ENCODE results near the gene ALS2CL. TPM values are rescaled to one million over a fixed set of nuclear protein-coding genes. Genes with fewer than 3 reads are reported as not detected.
A peak's percentile ranks its signal among the peaks of the same experiment; 100 is the strongest.

Gene ALS2CL
- total RNA-seq, 1 experiment from 2014 or later = 39.6 TPM

DNA sequence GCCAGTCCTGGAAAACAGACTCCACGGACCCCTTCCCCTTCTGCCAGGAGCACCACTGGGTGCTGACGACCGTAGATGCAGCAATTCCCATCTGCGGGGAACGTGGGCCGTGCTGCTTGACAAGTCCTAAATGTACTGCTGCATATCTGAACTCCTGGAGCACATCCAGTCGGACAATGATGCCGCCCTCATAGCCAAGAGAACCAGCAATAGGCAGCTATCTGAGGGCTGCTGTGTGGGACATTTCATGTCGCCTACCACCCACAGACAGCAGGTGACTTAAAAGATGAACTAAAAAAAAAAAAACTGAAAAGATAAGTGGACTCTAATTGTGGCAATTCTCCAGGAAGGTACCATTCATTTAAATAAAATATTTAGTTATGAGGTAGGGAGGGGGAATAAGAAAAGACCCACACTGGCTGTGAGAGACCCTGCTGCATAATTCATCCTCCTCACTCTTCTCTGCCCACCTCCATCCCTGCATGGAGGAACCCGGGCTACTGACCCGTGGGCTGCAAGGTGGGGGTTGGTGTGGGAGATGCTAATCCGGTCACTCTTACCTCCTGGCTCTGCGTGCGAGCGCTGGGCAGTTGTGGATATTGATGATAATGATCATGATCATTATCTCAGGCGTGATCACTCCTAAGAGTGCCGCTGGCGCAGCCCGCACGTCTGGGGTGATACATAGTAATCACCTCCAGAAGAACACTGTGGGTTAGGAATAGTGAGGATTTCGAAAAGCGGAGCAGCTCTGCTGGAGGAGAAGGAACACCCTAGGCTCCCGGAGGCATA, 28.3 kb downstream of the ALS2CL start:
- Mint-ChIP-seq H3K4me1 (ENCODE audit: low read depth, unreplicated experiment) (no peaks in the 10 kb centered on the region), H3K4me3 (ENCODE audit: low read depth, unreplicated experiment) (no peak overlapping the region), H3K36me3 (ENCODE audit: insufficient read depth, unreplicated experiment) (peaks cover 11% of the 10 kb centered on the region), H3K27me3 (ENCODE audit: unreplicated experiment) (peaks cover 41% of the 10 kb centered on the region), H3K27ac (ENCODE audit: unreplicated experiment) (no peak overlapping the region), H3K9me3 (ENCODE audit: low read depth, unreplicated experiment) (no peaks in the 10 kb centered on the region)
- BruUV-seq (replicated peaks) = no TSS peak
- intact Hi-C loops (cut with micrococcal nuclease; ENCODE audit: unreplicated experiment) = no loop called here
- no peak for TF ChIP-seq CTCF (IDR thresholded peaks at IDR 0.05; ENCODE audit: unreplicated experiment)
- CTCF ChIA-PET = no interaction called here
- no peak for DNase-seq

DNA sequence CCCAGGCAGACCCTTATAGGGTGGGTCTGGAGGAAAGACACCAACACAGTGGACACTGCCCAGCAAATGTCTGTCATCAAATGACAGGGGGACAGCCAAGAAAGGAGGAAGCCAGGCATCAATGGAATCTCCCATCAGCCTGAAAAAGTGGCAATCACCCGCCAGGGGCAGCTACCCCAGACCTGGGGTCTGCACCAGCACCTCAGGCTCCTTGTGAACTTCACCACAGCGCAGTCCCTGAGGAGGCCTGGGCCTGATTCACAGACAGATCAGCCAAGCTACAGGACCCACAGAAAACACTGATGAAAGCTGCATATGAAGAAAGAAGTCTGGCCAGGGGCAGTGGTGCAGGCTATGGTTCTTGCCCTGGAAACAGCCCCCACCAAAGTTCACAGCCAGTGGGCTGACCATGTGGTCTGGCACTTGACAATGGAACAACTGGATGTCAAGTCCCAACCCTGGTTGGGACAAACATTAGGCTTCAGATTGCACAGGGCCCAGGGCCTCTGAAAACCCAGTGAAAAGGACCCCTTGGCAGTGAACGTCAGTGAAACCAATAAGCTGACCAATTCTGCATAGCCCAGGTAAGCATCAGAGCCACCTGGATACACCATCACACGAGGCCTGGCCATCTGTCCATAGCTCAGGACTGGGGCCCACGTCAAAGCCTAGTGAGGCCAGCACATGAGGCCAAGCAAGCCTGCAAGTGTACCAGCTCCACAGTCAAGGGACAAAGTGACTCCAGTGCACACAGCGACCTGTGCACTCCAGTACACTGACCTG, 29.1 kb downstream of the ALS2CL start:
- no peak for DNase-seq
- Mint-ChIP-seq H3K27me3 (ENCODE audit: unreplicated experiment) (peaks cover 41% of the 10 kb centered on the region), H3K27ac (ENCODE audit: unreplicated experiment) (no peak overlapping the region)

GRCh38 chr3:46663591-46664135, 29.8 kb downstream of the ALS2CL start:
- intact Hi-C loops (cut with micrococcal nuclease; ENCODE audit: unreplicated experiment) = no loop called here
- TF ChIP-seq CTCF (IDR thresholded peaks at IDR 0.05; ENCODE audit: unreplicated experiment) = no peak
- no peaks in the 10 kb centered on the region for H3K4me1 Mint-ChIP-seq (ENCODE audit: low read depth, unreplicated experiment)
- BruUV-seq (replicated peaks) = no TSS peak
- CTCF ChIA-PET = interaction anchor here (0.5 to 0.9 kb wide), 3 partner anchors 36 to 246 kb away, joined by 3 to 6 read pairs (median 4); no protein-coding TSS in a partner anchor
- H3K27me3 Mint-ChIP-seq (ENCODE audit: unreplicated experiment) = peaks cover 41% of the 10 kb centered on the region
- peaks cover 11% of the 10 kb centered on the region for H3K36me3 Mint-ChIP-seq (ENCODE audit: insufficient read depth, unreplicated experiment)
- H3K9me3 Mint-ChIP-seq (ENCODE audit: low read depth, unreplicated experiment) = no peaks in the 10 kb centered on the region
- H3K27ac Mint-ChIP-seq (ENCODE audit: unreplicated experiment) = no peak overlapping the region
- H3K4me3 Mint-ChIP-seq (ENCODE audit: low read depth, unreplicated experiment) = no peak overlapping the region
- DNase-seq = peak; percentile 26

More for the DNA sequence above, 29.1 kb downstream of the ALS2CL start:
- Mint-ChIP-seq H3K4me1 (ENCODE audit: low read depth, unreplicated experiment) (no peaks in the 10 kb centered on the region), H3K9me3 (ENCODE audit: low read depth, unreplicated experiment) (no peaks in the 10 kb centered on the region), H3K36me3 (ENCODE audit: insufficient read depth, unreplicated experiment) (peaks cover 11% of the 10 kb centered on the region), H3K4me3 (ENCODE audit: low read depth, unreplicated experiment) (no peak overlapping the region)
- BruUV-seq (replicated peaks) = no TSS peak
- no peak for TF ChIP-seq CTCF (IDR thresholded peaks at IDR 0.05; ENCODE audit: unreplicated experiment)
- CTCF ChIA-PET = interaction anchor here (0.7 to 0.9 kb wide), 2 partner anchors 231 to 245 kb away, joined by 4 to 6 read pairs; no protein-coding TSS in a partner anchor
- intact Hi-C loops (cut with micrococcal nuclease; ENCODE audit: unreplicated experiment) = no loop called here

DNA sequence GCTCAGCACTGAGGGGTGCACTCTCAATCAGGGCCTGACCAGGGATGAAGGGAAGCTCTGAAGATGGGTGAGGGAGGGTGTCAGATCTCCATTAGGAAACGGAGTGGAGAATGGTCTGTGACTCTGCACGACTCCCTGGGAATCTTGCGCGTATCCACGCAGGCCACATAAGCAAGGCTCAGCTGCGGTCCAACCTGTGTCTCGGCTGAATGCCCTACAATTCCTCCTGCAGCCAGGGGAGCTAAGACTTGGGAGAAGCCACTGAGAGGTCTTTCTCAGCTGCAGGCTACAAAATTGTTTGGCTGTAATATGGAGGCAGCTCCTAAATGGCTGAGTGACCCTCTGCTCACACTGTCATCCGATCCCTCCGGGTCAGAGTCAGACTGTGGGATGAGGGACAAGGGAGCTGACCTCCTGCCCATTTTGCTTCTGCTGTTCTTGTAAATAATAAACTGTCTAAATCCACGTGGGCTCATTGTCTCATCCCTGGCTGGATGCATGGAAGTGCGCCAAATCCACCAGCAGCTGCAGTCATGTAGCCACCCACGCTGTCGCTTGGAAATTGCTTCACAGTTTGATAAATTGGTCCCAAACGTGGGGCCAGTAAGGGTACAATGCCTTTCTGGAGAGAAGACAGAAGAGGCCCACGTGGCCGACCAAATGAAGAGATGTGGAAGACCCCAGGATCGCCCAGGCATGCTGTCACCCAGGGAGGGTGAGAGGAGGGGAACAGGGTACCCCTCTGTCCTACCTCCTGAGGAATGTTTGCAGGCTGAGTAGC, 30.5 kb downstream of the ALS2CL start:
- Mint-ChIP-seq H3K4me1 (ENCODE audit: low read depth, unreplicated experiment) (no peaks in the 10 kb centered on the region), H3K9me3 (ENCODE audit: low read depth, unreplicated experiment) (no peaks in the 10 kb centered on the region), H3K27ac (ENCODE audit: unreplicated experiment) (no peak overlapping the region), H3K27me3 (ENCODE audit: unreplicated experiment) (peaks cover 41% of the 10 kb centered on the region), H3K4me3 (ENCODE audit: low read depth, unreplicated experiment) (no peak overlapping the region), H3K36me3 (ENCODE audit: insufficient read depth, unreplicated experiment) (peaks cover 8% of the 10 kb centered on the region)
- CTCF ChIA-PET = interaction anchor here (0.5 kb wide), 1 partner anchor 36 kb away, joined by 3 read pairs; no protein-coding TSS in a partner anchor
- TF ChIP-seq CTCF (IDR thresholded peaks at IDR 0.05; ENCODE audit: unreplicated experiment) = no peak
- no peak for DNase-seq
- no TSS peak for BruUV-seq (replicated peaks)
- intact Hi-C loops (cut with micrococcal nuclease; ENCODE audit: unreplicated experiment) = no loop called here

Measured in Calu3 (cell line).